ENCODE data around the gene CCNA2.
A peak's percentile ranks its signal among the peaks of the same experiment; 100 is the strongest.

Gene CCNA2

DNA sequence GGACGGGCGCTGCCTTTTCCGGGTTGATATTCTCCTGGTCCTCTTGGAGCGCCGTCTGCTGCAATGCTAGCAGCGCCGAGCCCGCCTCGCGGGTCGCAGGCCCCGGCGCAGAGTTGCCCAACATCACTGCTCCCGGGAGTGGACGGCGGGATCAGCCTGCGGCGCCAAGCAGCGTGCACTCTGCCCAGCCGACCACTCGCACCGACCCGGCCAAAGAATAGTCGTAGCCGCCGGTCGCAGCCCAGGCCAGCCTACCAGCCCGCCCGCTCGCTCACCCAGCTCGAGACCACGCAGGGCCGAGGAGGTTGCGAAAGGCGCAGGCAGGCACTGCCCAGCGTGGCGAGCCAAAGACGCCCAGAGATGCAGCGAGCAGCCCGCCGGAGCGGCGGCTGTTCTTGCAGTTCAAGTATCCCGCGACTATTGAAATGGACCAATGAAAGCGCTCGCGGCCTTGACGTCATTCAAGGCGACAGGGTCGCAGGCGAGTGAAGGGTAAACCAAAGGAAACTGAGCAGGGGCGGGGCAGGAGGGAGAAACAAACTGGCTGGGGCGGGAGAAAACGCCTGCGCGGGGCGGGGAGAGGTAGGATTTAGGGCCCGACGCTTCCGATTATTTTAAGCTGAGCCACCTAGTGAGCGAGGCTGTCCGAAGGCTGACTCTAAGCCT is at the start of gene CCNA2:
Gene CCNA2 (minus strand): TSS at position 379 of the 666 bp plus-strand sequence. CDS start 255 bp downstream, at position 124.
- Mint-ChIP-seq H3K27ac (peak within 1 kb of the TSS; percentile 87), H3K36me3 (no peaks in the 10 kb centered on the region), H3K27me3 (no peaks in the 10 kb centered on the region), H3K9me3 (ENCODE audit: low read depth) (no peaks in the 10 kb centered on the region), H3K4me3 (peak within 1 kb of the TSS; percentile 93), H3K4me1 (ENCODE audit: low read depth) (peaks cover 13% of the 10 kb centered on the region)

DNA sequence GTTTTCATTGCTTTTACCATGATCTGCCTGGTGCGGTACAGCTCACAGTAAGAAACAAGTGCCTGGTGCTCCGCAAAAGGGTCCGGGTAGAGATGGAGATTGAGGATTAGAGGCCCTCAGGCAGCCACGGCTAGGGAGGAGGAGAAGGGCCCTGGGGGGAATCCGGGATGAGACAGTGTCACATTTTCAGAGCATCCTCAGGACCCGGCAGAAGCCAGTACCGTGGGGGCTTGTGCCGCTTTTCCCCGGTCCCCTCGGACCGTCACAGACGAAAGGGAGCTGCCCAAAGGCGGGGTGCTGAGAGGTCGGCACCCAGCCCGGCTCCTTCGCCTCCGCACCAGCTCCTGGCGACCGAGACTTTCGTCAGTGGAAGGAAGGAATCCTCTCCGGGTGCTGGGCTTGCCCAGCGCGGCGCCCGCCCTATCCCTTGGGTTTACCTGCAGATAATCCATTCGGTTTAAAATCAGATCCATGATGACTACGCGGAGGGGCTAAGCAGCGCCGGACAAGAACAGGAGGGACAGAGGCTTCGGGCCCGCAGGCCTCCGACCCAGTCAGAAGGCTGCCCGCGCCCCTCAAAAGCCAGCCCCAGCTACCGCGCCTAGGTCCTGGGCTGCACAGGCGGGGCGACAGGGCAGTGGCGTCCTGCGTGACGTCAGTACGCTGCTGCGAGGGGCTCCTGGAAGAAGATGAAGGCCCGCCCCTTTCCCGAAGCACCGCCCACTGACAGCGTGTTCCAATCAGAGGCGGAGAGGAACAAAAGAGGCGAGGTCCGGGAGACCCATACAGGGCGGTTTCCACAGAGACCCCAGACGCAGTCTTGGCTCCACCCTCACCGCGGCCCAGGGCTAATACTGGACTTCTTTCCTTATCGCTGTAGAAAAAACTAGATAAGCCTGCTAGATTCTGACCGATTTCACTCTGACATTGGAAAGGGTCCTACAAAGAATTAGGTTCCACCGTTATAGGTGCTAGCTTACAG is 46.4 kb upstream of the CCNA2 start, which contains the start of gene BBS7:
Gene BBS7 (minus strand): TSS at position 634 of the 982 bp plus-strand sequence. CDS start 161 bp downstream, at position 473.
- no peaks in the 10 kb centered on the region for H3K9me3 Mint-ChIP-seq (ENCODE audit: low read depth)
- H3K27ac Mint-ChIP-seq = peak within 1 kb of the TSS; percentile 71
- peaks cover 15% of the 10 kb centered on the region for H3K4me1 Mint-ChIP-seq (ENCODE audit: low read depth)
- peak within 1 kb of the TSS; percentile 96 for H3K4me3 Mint-ChIP-seq
- peaks cover 11% of the 10 kb centered on the region for H3K36me3 Mint-ChIP-seq
- peaks cover 3% of the 10 kb centered on the region for H3K27me3 Mint-ChIP-seq

DNA sequence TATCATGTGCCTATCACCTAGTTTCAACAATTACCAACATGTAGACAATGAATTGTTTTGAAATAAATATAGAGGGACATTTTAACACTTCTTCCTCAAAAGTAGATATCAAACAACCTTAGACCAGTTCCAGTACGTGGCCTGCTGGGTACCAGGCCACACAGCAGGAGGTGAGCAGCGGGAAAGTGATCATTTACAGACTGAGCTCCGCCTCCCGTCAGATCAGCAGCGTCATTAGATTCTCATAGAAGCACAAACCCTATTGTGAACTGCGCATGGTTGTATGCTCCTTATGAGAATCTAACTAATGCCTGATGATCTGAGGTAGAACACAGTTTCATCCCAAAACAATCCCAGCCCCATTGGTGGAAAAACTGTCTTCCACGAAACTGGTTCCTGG is 40.1 kb upstream of the CCNA2 start:
- peaks cover 11% of the 10 kb centered on the region for H3K36me3 Mint-ChIP-seq
- no peaks in the 10 kb centered on the region for H3K9me3 Mint-ChIP-seq (ENCODE audit: low read depth)
- H3K27me3 Mint-ChIP-seq = no peaks in the 10 kb centered on the region
- H3K27ac Mint-ChIP-seq = no peak overlapping the region
- H3K4me3 Mint-ChIP-seq = no peak overlapping the region
- H3K4me1 Mint-ChIP-seq (ENCODE audit: low read depth) = peaks cover 8% of the 10 kb centered on the region

DNA sequence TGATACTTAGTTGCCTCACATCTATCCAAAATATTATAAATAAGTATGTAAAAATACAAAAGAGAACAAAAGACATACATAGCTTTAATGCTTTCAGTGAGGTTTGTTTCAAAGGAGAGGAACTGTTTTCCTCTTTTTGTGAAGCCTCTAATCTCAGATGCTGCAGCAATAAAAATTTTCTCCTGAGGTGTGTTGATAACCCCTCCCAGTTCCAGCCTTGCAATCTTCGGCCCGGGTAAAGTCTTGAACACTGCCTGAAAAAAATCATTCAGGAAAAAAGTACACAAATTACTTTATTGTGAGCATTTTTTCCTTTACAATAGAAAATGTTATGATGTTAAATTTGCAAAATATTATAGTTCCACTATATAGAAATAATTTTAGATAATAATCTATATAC is 37.7 kb upstream of the CCNA2 start:
- no peaks in the 10 kb centered on the region for H3K27me3 Mint-ChIP-seq
- no peak overlapping the region for H3K4me3 Mint-ChIP-seq
- H3K36me3 Mint-ChIP-seq = peaks cover 13% of the 10 kb centered on the region
- H3K27ac Mint-ChIP-seq = no peak overlapping the region
- no peaks in the 10 kb centered on the region for H3K9me3 Mint-ChIP-seq (ENCODE audit: low read depth)
- H3K4me1 Mint-ChIP-seq (ENCODE audit: low read depth) = peaks cover 5% of the 10 kb centered on the region

DNA sequence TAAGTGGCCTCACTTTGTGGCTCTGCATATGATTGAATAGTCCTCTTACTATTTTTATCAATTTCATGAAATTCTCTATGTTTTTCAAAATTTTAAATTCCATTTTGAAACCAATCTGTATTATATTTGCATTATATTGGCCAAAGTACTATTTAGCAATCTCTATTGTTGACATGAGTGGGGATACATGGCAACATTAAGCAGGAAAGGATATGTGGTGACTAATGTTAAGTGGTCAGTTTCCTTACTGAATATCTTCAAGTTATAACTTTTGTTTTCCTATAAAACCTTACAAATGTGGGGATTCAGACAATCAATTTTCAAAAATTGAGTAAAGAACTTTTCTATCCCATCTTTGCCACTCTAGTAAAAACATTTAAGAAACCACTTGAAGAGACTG is 36.4 kb upstream of the CCNA2 start:
- Mint-ChIP-seq H3K4me1 (ENCODE audit: low read depth) (peaks cover 5% of the 10 kb centered on the region), H3K27me3 (no peaks in the 10 kb centered on the region), H3K9me3 (ENCODE audit: low read depth) (no peaks in the 10 kb centered on the region), H3K36me3 (peaks cover 6% of the 10 kb centered on the region), H3K27ac (no peak overlapping the region), H3K4me3 (no peak overlapping the region)

DNA sequence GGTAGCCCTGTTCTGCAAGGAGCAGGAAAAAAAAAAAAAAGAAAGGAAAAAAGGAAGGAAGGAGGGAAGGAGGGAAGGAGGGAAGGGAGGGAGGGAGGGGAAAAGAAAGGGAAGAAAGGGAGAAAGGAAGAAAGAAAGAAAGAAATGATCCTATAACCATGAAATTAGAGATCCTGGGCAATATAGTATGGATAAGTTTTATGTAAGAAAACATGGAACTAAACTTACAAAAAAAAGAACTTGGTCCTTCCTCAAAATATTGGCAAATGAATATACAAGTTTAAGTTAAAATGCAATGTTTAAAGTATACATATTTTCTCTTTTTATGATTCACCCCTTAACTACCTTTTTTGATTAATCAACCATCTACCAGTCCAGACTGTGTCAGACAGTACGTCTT is 27.7 kb upstream of the CCNA2 start:
- Mint-ChIP-seq H3K36me3 (peaks cover 15% of the 10 kb centered on the region), H3K4me3 (no peak overlapping the region), H3K4me1 (ENCODE audit: low read depth) (no peaks in the 10 kb centered on the region), H3K9me3 (ENCODE audit: low read depth) (no peaks in the 10 kb centered on the region), H3K27ac (no peak overlapping the region), H3K27me3 (no peaks in the 10 kb centered on the region)

DNA sequence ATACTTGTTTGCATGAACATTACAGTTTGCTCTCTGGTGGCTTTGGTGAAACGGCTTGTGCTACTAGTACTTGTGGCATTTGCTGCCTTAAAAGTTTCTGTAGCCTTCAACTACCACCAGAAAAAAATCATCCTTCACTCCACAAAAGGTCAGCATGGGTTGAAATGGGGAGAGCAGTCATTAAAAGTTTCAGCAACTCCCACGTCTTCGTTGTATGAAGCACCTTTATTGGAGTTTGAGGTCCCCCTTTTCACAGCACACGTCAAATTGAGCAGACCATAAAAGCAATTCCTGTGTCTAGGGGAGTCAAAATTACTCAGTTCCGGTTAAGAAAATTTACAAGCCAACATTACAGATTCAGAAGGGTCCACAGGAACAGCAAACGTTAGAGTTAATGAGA is 23.0 kb upstream of the CCNA2 start:
- Mint-ChIP-seq H3K27me3 (no peaks in the 10 kb centered on the region), H3K4me3 (no peak overlapping the region), H3K36me3 (peaks cover 16% of the 10 kb centered on the region), H3K9me3 (ENCODE audit: low read depth) (no peaks in the 10 kb centered on the region), H3K4me1 (ENCODE audit: low read depth) (no peaks in the 10 kb centered on the region), H3K27ac (no peak overlapping the region)

DNA sequence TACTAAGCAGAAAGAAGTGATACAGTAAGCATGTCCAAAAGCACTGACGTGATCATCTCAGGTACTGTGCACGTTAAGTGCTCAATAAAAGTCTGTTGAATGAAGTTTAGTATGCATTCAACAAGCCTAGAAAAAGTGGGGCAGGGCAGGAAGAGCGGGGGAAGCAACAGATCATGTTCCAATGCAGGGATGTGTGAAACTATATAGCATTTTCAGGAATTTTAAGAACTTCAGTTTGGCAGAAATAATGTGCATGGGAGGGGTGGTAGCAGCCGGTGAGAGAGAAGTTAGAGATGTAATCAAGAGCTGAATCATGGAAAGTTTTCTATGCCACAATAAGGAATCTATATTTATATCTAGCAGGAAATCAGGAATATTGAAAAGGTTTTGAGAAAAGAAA is 19.2 kb upstream of the CCNA2 start:
- H3K27ac Mint-ChIP-seq = no peak overlapping the region
- no peaks in the 10 kb centered on the region for H3K27me3 Mint-ChIP-seq
- H3K4me3 Mint-ChIP-seq = no peak overlapping the region
- no peaks in the 10 kb centered on the region for H3K9me3 Mint-ChIP-seq (ENCODE audit: low read depth)
- no peaks in the 10 kb centered on the region for H3K4me1 Mint-ChIP-seq (ENCODE audit: low read depth)
- peaks cover 25% of the 10 kb centered on the region for H3K36me3 Mint-ChIP-seq

DNA sequence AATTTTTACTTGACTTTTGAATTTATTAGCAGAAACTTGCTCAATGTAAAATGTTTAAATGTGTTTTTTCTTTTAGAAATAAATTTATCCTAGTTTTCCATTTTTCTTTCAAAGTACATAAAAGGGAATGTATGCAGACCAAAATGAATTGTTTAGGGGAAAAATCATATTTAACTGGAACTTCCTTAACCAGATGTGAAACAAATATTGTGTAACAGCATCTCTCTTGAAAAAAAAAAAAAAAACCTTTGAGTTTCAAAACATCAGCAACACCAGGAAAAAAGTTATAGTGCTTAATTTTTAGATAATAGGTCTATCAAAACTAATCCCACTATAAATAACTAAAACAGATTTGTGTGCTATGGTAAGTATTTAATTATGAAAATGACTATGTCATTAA is 14.5 kb upstream of the CCNA2 start:
- no peaks in the 10 kb centered on the region for H3K9me3 Mint-ChIP-seq (ENCODE audit: low read depth)
- H3K27ac Mint-ChIP-seq = no peak overlapping the region
- H3K4me3 Mint-ChIP-seq = no peak overlapping the region
- no peaks in the 10 kb centered on the region for H3K27me3 Mint-ChIP-seq
- no peaks in the 10 kb centered on the region for H3K4me1 Mint-ChIP-seq (ENCODE audit: low read depth)
- H3K36me3 Mint-ChIP-seq = peaks cover 19% of the 10 kb centered on the region

DNA sequence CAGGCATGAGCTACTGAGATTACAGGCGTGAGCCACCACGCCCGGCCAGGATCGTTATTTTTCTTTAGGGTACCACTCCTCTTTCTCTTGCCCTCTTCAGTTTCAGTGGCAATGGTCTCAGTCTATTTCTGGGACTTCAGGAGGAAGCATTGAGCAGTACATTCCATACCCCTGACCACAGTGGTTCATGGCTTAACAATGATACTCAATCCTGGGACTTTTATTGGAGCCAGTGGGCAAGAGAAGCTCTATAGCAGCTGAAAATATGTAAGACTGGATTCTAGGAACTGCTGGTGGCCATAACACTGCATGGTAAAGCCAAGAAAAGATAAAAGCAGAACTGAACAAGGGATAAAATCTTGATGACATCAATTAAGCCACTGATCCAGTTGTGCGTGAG is 5.8 kb upstream of the CCNA2 start:
- Mint-ChIP-seq H3K9me3 (ENCODE audit: low read depth) (no peaks in the 10 kb centered on the region), H3K4me1 (ENCODE audit: low read depth) (no peaks in the 10 kb centered on the region), H3K4me3 (no peak overlapping the region), H3K36me3 (peaks cover 4% of the 10 kb centered on the region), H3K27ac (no peak overlapping the region), H3K27me3 (no peaks in the 10 kb centered on the region)

DNA sequence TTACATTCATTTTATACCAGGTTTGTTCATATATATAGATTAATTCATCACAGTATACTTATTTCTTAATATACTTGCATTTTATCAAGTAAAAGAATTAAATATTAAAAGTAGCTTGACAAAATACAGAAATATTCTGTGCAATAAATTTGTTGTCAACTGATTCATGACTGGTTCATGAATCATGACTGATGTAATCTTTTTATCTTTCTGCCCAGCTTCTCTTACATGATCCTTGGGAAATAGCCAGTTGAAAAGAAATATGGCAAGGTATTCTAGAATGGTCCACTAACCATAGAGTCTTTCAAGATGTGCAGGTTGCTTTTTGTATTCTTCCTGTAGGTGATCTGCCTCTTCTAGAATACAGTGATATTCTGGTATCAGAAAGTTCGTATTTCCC is 4.2 kb upstream of the CCNA2 start:
- H3K4me3 Mint-ChIP-seq = no peak overlapping the region
- H3K9me3 Mint-ChIP-seq (ENCODE audit: low read depth) = no peaks in the 10 kb centered on the region
- peaks cover 3% of the 10 kb centered on the region for H3K36me3 Mint-ChIP-seq
- H3K27ac Mint-ChIP-seq = no peak overlapping the region
- no peaks in the 10 kb centered on the region for H3K27me3 Mint-ChIP-seq
- H3K4me1 Mint-ChIP-seq (ENCODE audit: low read depth) = peaks cover 9% of the 10 kb centered on the region

DNA sequence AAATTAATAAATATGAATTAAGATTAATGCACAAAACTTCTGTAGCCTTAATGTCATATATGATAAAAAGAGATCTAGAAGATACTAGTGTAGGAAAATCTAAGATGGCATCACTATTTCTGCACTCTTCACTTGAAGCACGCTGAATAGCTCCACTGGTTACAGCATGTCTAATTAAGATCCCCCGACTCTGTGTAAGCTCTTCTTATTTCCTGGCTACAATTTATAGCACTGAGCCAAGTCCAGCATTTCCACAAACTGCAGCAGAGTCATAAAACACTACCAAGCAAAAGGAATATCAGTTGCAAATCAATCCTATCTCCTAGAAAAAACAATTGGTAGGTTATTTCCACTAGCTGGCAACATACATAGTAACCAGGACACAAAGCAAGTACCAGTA is 1.3 kb upstream of the CCNA2 start:
- Mint-ChIP-seq H3K27ac (no peak overlapping the region), H3K9me3 (ENCODE audit: low read depth) (no peaks in the 10 kb centered on the region), H3K4me3 (peak overlapping the region; percentile 35), H3K4me1 (ENCODE audit: low read depth) (peaks cover 13% of the 10 kb centered on the region), H3K27me3 (no peaks in the 10 kb centered on the region), H3K36me3 (no peaks in the 10 kb centered on the region)

DNA sequence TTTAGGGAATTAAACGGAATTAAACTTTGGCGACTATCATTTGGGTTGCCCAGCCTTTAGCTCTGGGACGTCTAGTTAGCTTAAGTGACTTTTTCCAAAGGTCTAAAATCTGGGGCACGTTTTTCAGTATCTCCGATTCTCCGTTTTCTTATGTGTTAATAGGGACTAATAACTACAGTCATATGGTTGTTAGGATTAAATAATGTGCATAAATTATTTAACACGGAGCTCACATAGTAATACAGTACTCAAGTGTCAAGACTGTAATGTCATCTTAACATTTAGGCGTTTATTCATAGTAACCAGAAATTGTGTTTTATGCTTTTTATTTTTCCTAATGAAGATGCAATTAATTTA is 466 bp upstream of the CCNA2 start:
- no peaks in the 10 kb centered on the region for H3K36me3 Mint-ChIP-seq
- H3K27ac Mint-ChIP-seq = peak overlapping the region; percentile 87
- peaks cover 13% of the 10 kb centered on the region for H3K4me1 Mint-ChIP-seq (ENCODE audit: low read depth)
- no peaks in the 10 kb centered on the region for H3K9me3 Mint-ChIP-seq (ENCODE audit: low read depth)
- peak overlapping the region; percentile 93 for H3K4me3 Mint-ChIP-seq
- H3K27me3 Mint-ChIP-seq = no peaks in the 10 kb centered on the region

DNA sequence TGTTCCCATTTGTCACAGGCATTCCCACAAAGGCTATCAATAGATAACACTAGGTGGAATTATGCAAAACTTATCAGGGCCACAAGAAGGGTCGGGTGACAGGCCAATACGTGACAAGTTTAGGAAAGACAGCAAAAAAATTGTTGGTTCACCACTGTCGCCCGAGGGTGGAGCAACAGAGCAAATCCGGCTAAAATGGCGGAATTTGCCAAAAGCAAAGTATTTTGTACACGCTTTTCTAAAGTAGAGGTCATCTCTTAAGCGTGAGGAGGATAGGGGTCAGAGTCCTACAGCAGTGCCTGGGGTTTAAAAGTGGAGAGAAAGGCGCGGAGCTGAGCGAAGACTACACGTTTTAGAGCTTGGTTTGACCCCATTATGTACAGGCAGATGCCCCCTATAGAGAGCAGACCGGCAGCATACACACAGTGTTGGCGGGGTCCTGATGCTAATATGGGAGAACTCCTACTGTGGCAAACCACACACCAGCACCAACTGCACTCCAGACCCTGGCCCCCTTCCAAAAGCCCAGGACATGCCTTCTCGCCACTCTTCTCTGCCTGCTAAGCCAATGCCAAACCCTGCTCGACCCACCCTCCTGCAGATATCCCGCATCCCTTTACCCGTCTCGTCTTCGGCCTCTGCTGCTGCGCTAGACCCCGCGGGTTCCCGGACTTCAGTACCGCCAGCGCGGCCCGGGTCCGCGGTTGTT is 733 bp downstream of the CCNA2 start:
- Mint-ChIP-seq H3K27ac (peak overlapping the region; percentile 75), H3K4me3 (peak overlapping the region; percentile 93), H3K36me3 (no peaks in the 10 kb centered on the region), H3K27me3 (no peaks in the 10 kb centered on the region), H3K4me1 (ENCODE audit: low read depth) (peaks cover 13% of the 10 kb centered on the region), H3K9me3 (ENCODE audit: low read depth) (no peaks in the 10 kb centered on the region)

DNA sequence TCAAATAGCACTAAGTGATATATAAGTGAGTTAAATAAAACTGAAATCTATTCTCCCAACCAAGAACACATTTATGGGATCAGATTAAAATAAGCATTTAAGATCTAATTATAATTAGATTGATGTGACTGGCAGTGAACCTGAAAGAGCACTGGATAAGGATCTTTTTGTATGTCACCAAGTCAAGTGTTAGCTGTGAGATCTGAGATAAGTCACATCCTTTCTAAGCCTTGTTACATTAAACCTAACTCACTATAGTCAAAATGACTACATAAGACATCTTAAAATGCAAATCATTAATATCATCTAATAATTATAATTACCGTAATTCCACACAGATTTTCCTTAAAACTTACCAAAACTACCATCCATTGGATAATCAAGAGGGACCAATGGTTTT is 1.6 kb downstream of the CCNA2 start:
- no peaks in the 10 kb centered on the region for H3K36me3 Mint-ChIP-seq
- H3K4me1 Mint-ChIP-seq (ENCODE audit: low read depth) = peaks cover 13% of the 10 kb centered on the region
- H3K9me3 Mint-ChIP-seq (ENCODE audit: low read depth) = no peaks in the 10 kb centered on the region
- no peaks in the 10 kb centered on the region for H3K27me3 Mint-ChIP-seq
- no peak overlapping the region for H3K27ac Mint-ChIP-seq
- peak overlapping the region; percentile 93 for H3K4me3 Mint-ChIP-seq

Measured in activated naive CD8-positive, alpha-beta T cell (primary cell).